ENCODE results near the gene VEGFC.

DNA sequence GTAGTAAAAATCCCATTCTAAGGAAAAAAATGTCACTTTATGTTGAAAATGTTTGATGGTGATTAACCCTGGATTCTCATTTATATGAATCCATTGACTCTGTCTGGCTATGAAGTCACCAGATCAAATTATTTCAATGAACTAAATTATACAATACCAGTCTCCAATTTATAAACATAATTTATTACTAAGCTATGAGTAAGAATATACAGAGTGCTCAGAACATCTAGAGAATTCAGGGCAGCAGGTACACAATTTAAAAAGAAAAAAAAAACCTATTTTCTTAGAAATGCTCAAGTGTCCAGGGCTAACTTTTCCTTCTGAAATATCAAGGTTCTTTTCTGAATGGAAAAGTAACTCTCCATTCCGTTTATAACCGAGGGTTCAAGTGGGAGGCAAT, 48.6 kb downstream of the VEGFC start:
- no peak for TF ChIP-seq SP1 (IDR thresholded peaks at IDR 0.05)
- no peak for TF ChIP-seq ARNT (IDR thresholded peaks at IDR 0.05)
- TF ChIP-seq FOXM1 (IDR thresholded peaks at IDR 0.05; ENCODE audit: borderline replicate concordance) = no peak
- no peak for TF ChIP-seq TARDBP (IDR thresholded peaks at IDR 0.05)
- no peak for TF ChIP-seq LEF1 (IDR thresholded peaks at IDR 0.05; ENCODE audit: borderline replicate concordance)
- TF ChIP-seq ELF4 (IDR thresholded peaks at IDR 0.05) = no peak
- no peak for TF ChIP-seq FOXA1 (IDR thresholded peaks at IDR 0.05)
